PC-9 (cell line): Measurements from ENCODE around the gene RHEB. TPM values are rescaled to one million over a fixed set of nuclear protein-coding genes. Genes with fewer than 3 reads are reported as not detected.

Experiments
- BruUV-seq: library from RNA; stranded (reverse); fragments of 400-500 nt; replicated peaks from 2 replicates; lab custom pipeline; 2021; lab: Mats Ljungman, UMichigan
- CTCF ChIA-PET: fragments of 300-600 bp; sonication (Branson Sonifier 250); formaldehyde crosslinking; loops from one replicate; lab custom pipeline; 2022; ENCODE audit warnings: antibody characterized with exemption; lab: Charles Lee
- POLR2A ChIA-PET: fragments of 300-600 bp; sonication (Branson Sonifier 250); formaldehyde crosslinking; loops from one replicate; lab custom pipeline; 2022; ENCODE audit warnings: antibody characterized with exemption; ENCODE audit not compliant: unreplicated experiment; lab: Charles Lee
- DNase-seq, 2 experiments: peaks; one replicate each; pipeline versions ENCODE4 v3.0.0 to v3.0.0-alpha.2; 2015 to 2022; ENCODE audit warnings: mixed read lengths in 1 of 2
- H2AFZ ChIP-seq: fragments of 200-600 bp; sonication (generic); 2 replicates; pipeline ENCODE4 v1.8.1; 2017; ENCODE audit warnings: antibody characterized with exemption
- H3F3A ChIP-seq: fragments of 200-600 bp; sonication (generic); 2 replicates; pipeline ENCODE4 v1.8.1; 2017; ENCODE audit warnings: antibody characterized with exemption, mild to moderate bottlenecking, low read depth; ENCODE audit not compliant: insufficient read depth
- H3K27ac ChIP-seq: fragments of 200-600 bp; sonication (generic); 2 replicates; pipeline ENCODE4 v1.6.1; 2016; ENCODE audit warnings: mixed run types
- H3K27me3 ChIP-seq: fragments of 200-600 bp; sonication (generic); 2 replicates; pipeline ENCODE4 v1.6.1; 2016; ENCODE audit warnings: low read depth, mixed run types; ENCODE audit not compliant: insufficient read depth
- H3K36me3 ChIP-seq: fragments of 200-600 bp; sonication (generic); 2 replicates; pipeline ENCODE4 v1.6.1; 2016; ENCODE audit warnings: low read depth, mixed run types
- H3K4me1 ChIP-seq: fragments of 200-600 bp; sonication (generic); replicated peaks from 2 replicates; pipeline ENCODE4 v1.6.1; 2016; ENCODE audit warnings: mixed run types; ENCODE audit not compliant: insufficient read depth
- H3K4me2 ChIP-seq: fragments of 200-600 bp; sonication (generic); 2 replicates; pipeline ENCODE4 v1.6.1; 2017; ENCODE audit warnings: mixed run types
- H3K4me3 ChIP-seq: fragments of 200-600 bp; sonication (generic); 2 replicates; pipeline ENCODE4 v1.6.1; 2016; ENCODE audit warnings: mixed run types
- H3K79me2 ChIP-seq: fragments of 200-600 bp; sonication (generic); 2 replicates; pipeline ENCODE4 v1.6.1; 2017; ENCODE audit warnings: low read depth, mixed run types
- H3K9me2 ChIP-seq: fragments of 200-600 bp; sonication (generic); 2 replicates; pipeline ENCODE4 v1.8.1; 2017; ENCODE audit warnings: mild to moderate bottlenecking; ENCODE audit not compliant: insufficient read depth
- H3K9me3 ChIP-seq: fragments of 200-600 bp; sonication (generic); 2 replicates; pipeline ENCODE4 v1.8.1; 2016; ENCODE audit warnings: low read depth; ENCODE audit not compliant: insufficient read depth
- H4K20me1 ChIP-seq: fragments of 200-600 bp; sonication (generic); 2 replicates; pipeline ENCODE4 v1.8.1; 2017; ENCODE audit not compliant: insufficient read depth
- EZH2 ChIP-seq: fragments of 200-600 bp; sonication (generic); IDR thresholded peaks from 2 replicates; pipeline ENCODE4 v1.8.0; 2017; ENCODE audit warnings: antibody characterized with exemption, low read depth
- intact Hi-C: fragments of 100-400 bp; cut with micrococcal nuclease; formaldehyde crosslinking; loops from one replicate; pipeline ENCODE4 v1.10.0; 2022; ENCODE audit not compliant: unreplicated experiment
- total RNA-seq: library from RNA; stranded (reverse); gene quantifications from 2 replicates; pipeline ENCODE4 v1.2.3, GENCODE V29; 2021
- TF ChIP-seq, protein P1 (sequence below): fragments of 200-600 bp; sonication (generic); conservative IDR thresholded peaks from 2 replicates; pipeline ENCODE4 v1.6.1; 2017; ENCODE audit warnings: mixed run types, antibody characterized with exemption, mild to moderate bottlenecking, moderate library complexity

RHEB gene
- total RNA-seq, 1 experiment from 2014 or later: 202 TPM

- no peak for DNase-seq
- BruUV-seq: no TSS peak
- Histone ChIP-seq H3K9me3 (no peaks in the 10 kb centered on the region), H3K4me2 (no peak overlapping the region), H3K9me2 (no peaks in the 10 kb centered on the region), H3K4me3 (no peak overlapping the region), H4K20me1 (peaks cover 76% of the 10 kb centered on the region), H3K27ac (no peak overlapping the region), H3K4me1 (peaks cover 47% of the 10 kb centered on the region), H3K36me3 (no peaks in the 10 kb centered on the region), H3K79me2 (peaks cover 100% of the 10 kb centered on the region), H3F3A (peaks cover 51% of the 10 kb centered on the region), H2AFZ (no peak overlapping the region), H3K27me3 (no peaks in the 10 kb centered on the region)
- intact Hi-C loops: no loop called here
- TF ChIP-seq, protein P1, sequence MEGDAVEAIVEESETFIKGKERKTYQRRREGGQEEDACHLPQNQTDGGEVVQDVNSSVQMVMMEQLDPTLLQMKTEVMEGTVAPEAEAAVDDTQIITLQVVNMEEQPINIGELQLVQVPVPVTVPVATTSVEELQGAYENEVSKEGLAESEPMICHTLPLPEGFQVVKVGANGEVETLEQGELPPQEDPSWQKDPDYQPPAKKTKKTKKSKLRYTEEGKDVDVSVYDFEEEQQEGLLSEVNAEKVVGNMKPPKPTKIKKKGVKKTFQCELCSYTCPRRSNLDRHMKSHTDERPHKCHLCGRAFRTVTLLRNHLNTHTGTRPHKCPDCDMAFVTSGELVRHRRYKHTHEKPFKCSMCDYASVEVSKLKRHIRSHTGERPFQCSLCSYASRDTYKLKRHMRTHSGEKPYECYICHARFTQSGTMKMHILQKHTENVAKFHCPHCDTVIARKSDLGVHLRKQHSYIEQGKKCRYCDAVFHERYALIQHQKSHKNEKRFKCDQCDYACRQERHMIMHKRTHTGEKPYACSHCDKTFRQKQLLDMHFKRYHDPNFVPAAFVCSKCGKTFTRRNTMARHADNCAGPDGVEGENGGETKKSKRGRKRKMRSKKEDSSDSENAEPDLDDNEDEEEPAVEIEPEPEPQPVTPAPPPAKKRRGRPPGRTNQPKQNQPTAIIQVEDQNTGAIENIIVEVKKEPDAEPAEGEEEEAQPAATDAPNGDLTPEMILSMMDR: no peak
- ChIA-PET POLR2A (no interaction called here), CTCF (no interaction called here)
Observed at GRCh38 chr7:151497306-151497871, 22.3 kb downstream of the RHEB start.

DNA sequence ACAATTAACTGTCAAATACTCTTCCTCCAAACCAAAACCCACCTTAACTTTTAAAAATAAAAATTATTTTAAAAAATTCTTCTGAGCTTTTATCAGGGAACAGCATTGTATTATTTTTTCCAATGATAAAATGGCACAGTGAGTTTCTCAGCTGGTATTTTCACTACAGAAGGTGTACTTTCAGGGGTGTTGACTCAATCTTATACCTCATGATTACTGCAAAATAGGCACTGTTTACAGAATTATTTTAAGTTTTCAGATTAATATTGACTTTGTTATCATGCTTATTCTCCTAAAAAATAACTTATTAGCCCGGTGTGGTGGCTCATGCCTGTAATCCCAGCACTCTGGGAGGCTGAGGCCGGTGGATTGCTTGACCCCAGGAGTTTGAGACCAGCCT lies 24.3 kb downstream of the RHEB start:
- CTCF ChIA-PET: no interaction called here
- H2AFZ ChIP-seq: no peak overlapping the region
- peaks cover 99% of the 10 kb centered on the region for H3K79me2 ChIP-seq
- H3K36me3 ChIP-seq: peaks cover 8% of the 10 kb centered on the region
- POLR2A ChIA-PET: no interaction called here
- no peaks in the 10 kb centered on the region for H3K9me2 ChIP-seq
- TF ChIP-seq, protein P1: no peak
- no peak for TF ChIP-seq EZH2
- peaks cover 64% of the 10 kb centered on the region for H3K4me1 ChIP-seq
- H3F3A ChIP-seq: peaks cover 70% of the 10 kb centered on the region
- H3K4me2 ChIP-seq: peak overlapping the region; percentile 57
- no peaks in the 10 kb centered on the region for H3K27me3 ChIP-seq
- H3K4me3 ChIP-seq: no peak overlapping the region
- peaks cover 66% of the 10 kb centered on the region for H4K20me1 ChIP-seq
- intact Hi-C loops: no loop called here
- BruUV-seq: no TSS peak
- H3K27ac ChIP-seq: peak overlapping the region; percentile 86
- no peak for DNase-seq
- H3K9me3 ChIP-seq: no peaks in the 10 kb centered on the region

DNA sequence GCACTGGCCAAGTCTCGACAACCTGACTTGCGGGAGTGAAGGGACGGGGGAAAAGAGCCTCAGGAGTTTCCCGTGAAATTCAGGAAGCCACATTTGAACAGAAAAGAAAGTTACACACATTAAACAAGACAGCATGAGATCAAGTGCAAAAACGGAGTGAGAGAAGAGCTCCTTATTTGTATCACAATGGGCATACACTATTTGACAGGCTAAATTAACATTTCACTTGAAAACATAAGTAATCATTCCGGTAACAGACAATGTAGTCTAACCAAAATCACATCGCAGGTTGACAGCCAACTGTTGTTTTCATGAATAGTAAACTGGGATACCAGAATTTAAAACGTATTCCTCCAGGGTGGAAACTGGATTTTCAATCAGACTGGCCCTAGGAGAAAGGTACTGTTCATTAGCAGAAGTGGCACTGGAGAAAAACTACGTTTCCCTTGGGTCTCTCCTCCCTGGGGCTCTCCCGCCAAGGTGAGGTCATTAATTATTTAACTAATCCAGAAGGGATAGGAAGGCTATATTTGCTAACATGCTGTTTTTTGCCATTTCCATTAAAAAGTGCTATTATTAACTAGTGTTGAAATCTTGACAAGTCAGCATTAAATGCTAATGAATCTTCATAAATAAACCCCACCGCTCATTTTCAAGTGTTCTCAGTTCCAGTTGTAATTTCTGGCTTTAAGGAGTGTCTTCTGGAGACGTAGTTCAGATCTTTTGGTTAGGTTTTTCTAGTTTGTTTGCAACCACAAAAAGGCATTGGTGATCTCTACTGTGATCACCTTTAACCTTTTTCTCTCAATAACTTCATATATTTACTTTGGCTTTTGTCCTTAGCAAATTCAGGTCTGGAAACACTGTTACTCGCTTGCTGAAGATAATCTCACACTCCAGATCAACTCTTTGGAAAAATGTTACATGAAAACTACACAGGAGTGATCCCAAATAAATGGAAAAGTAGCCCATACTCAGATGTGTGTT lies 25.1 kb downstream of the RHEB start:
- Histone ChIP-seq H4K20me1 (peaks cover 58% of the 10 kb centered on the region), H3K79me2 (peaks cover 99% of the 10 kb centered on the region), H2AFZ (no peak overlapping the region), H3K4me1 (peaks cover 64% of the 10 kb centered on the region), H3K27ac (peak overlapping the region; percentile 86), H3K4me3 (no peak overlapping the region), H3K9me3 (no peaks in the 10 kb centered on the region), H3F3A (peaks cover 73% of the 10 kb centered on the region), H3K27me3 (no peaks in the 10 kb centered on the region), H3K4me2 (peak overlapping the region; percentile 57), H3K36me3 (peaks cover 10% of the 10 kb centered on the region), H3K9me2 (no peaks in the 10 kb centered on the region)
- intact Hi-C loops: loop anchor here (5.0 kb wide), 2 partner anchors 138 to 193 kb away; no protein-coding TSS in a partner anchor
- ChIA-PET POLR2A (interaction anchor here (0.6 kb wide), 1 partner anchor 9 kb away, joined by 7 read pairs; no protein-coding TSS in a partner anchor), CTCF (no interaction called here)
- TF ChIP-seq, protein P1: no peak
- peak in 1 of 2 experiments; percentile 61 for DNase-seq
- BruUV-seq: no TSS peak
